Femur (tissue), 1 donor: ENCODE results near the gene IFRD2.
"Not testable (repeated sequence)": the region's sequence is repeated elsewhere in the genome, so short reads cannot be mapped to it uniquely, and the experiment has no call there.

Source experiments
- DNase-seq: peaks from one replicate; pipeline ENCODE4 v3.0.0-alpha.2; 2017

IFRD2 gene

GRCh38 chr3:50299929-50300680 is 7.9 kb upstream of the IFRD2 start:
- peak; percentile 63 for DNase-seq

- no peak for DNase-seq
Measured at GRCh38 chr3:50299638-50299928, 7.4 kb upstream of the IFRD2 start.

- DNase-seq = peak; percentile 100
Measured at GRCh38 chr3:50298836-50299637, 6.8 kb upstream of the IFRD2 start, which contains the start of the genes HYAL3 and NAA80. Gene HYAL3 (minus strand): TSS chr3:50299405. CDS start chr3:50295602, 3,803 bp downstream. Gene NAA80 (minus strand): TSS chr3:50299405. CDS start chr3:50297463, 1,942 bp downstream.

DNA sequence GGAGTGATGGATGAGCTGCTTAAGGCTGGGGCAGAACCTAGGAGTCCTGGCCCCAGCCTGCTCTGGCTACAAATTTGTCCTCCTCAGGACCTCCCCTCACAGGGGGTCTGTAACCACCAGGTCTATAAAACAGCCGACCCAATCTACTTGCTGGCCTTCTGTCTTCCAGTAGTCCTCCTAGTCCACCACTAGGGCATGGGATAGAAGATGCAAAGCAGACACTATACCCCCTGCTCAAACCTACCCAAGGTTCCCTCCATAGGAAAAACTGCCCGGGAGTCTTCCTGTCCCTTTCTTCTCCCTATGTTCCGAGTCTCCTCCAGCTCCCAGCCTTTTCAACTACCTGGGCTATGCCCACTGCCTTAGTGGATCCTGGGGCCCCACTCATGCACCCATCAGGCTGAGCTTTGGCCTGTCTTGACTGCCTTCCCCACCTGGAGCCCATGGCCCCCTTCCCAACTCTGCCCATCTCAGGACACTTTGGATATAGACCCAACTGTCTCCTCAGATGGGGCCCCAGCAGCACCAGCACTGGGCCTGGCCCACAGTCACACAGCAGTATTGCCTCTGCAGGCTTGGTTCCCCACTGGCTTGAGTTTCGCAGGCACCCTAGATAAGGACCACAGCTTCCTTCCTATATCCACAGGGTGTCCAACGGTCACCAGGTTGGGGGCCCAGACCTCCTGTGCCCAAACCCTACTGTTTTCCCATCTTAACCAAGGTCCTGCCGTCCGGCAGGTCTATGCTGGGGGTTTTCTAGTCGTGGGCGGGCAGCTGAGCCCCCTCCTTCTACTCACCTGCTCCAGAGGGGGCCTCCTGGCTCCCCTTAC is 5.9 kb upstream of the IFRD2 start:
- DNase-seq = peak; percentile 46

GRCh38 chr3:50297384-50297775 is 5.2 kb upstream of the IFRD2 start:
- peak; percentile 50 for DNase-seq

DNA sequence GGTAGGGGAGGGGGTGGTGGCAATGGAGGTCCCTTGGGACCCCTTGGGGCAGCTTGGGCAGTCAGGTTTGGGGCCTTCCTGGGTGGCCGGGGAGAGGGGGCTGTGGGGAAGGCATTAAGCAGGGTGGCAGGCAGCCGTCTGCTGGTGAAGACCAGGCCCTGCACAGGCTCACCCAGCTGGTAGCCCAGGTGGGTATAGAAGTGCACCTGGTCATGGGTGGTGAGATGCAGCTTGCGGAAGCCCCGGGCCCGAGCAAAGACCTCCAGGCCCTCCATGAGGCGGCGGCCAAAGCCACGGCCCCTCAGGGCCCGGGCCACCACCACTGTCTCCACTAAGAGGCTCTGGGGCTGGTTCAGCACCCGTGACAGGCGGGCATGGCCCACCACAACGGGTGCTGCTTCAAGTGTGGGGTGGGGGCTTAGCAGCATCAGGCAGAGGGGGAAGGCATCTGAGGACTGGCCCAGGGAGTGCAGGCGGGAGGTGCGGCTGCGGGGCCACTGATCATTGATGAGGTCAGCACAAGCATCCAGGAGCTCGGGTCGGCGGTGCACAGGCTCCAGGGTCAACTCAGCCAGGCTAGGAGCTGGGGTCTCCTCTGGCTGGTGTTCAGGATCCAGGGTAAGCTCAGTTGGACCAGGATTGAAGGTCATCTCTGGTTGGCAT is 4.6 kb upstream of the IFRD2 start:
- peak; percentile 33 for DNase-seq

- DNase-seq = peak; percentile 17
Measured at GRCh38 chr3:50295553-50296431, 3.6 kb upstream of the IFRD2 start.

- DNase-seq = peak; percentile 27
Measured at GRCh38 chr3:50294492-50295403, 2.5 kb upstream of the IFRD2 start.

DNA sequence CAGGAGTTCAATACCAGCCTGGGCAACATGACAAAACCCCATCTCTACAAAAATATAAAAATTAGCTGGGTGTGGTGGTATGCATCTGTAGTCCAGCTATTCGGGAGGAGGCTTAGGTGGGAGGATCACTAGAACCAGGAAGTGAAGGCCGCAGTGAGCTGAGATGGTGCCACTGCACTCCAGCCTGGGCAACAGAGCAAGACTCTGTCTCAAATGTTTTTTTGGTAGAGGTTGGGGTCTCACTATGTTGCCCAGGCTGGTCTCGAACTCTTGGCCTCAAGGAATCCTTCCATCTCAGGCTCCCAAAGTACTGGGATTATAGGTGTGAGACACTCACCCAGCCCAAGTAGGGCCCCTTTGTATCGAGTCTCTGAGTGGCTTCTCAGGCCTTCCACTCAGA is 1.9 kb upstream of the IFRD2 start:
- DNase-seq = no peak

- peak; percentile 34 for DNase-seq
Measured at GRCh38 chr3:50293079-50293801, 1.0 kb upstream of the IFRD2 start.

DNA sequence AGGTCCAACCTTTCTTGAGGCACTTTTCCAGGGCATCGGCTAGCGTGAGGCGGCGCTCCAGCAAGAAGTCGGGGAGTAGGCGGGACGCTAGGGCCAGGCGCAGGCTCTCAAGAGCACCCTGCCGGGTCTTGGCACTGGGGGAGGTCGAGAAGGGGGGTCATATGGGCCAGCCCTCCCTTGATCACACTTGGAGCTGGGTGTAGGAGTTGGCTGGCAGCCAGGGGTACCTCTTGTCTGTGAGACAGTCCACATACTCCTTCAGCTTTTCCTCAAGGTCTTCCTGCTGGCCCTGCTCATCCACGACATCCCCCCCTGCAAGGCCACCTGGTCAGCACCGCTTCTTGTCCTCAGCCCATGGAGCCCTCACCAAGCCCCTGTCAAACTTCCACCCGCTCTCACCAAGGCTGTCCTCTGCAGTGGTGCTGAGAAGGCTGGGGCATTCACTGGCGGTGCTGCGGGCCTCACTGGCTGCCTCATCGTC is 2.0 kb downstream of the IFRD2 start:
- peak; percentile 36 for DNase-seq

- no peak for DNase-seq
Measured at GRCh38 chr3:50289130-50289529, 3.1 kb downstream of the IFRD2 start.

DNA sequence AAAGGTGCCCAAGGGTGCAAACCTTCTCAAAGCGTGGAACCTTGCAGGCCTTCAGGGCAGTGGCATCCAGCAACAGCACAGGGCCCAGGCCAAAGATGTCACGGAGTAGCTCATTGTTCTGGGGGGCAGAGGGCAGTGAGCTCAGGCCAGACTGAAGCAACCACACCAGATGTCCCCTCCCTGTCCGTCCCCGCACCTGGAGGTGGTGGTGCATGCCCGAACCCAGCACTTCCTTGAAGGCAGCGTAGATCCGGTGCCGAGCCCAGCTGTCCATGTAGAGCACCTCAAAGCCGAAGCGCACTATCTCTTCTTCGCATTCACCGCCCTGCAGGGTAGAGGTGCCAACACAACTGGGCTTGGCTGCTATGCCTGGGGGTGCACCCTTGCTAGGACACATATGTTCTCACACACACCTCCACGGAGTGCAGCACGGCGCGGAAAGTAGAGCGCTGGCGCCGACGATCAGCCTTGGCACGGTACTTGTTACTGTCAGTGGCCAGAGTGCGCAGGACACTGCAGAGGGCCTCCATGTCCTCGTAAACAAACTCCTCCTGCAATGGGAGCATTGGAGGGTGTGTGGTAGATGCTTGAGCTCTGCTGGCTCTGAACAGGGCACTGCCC is 3.7 kb downstream of the IFRD2 start:
- peak; percentile 22 for DNase-seq

DNA sequence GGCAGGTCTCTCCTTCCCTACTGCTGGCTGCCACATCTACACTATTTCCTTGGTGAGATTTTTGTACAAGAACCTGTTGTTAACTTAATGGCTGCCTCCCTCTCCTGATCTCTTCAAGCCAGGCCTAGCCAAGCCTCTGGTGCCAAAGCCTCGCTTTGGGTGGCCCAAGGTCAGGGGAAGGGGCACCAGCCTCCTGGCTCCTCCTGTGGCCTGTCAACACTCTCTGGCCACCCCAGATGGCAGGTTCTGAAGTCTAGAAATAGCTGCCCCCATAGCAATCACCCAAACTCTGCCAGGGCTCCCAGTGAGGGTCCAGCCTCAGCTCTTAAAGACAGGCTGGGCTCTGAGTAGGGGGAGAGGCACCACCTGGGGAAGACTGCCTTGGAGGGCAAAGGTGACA is 5.0 kb downstream of the IFRD2 start:
- no peak for DNase-seq

- DNase-seq = no peak
Measured at GRCh38 chr3:50286322-50287227, 5.7 kb downstream of the IFRD2 start.

DNA sequence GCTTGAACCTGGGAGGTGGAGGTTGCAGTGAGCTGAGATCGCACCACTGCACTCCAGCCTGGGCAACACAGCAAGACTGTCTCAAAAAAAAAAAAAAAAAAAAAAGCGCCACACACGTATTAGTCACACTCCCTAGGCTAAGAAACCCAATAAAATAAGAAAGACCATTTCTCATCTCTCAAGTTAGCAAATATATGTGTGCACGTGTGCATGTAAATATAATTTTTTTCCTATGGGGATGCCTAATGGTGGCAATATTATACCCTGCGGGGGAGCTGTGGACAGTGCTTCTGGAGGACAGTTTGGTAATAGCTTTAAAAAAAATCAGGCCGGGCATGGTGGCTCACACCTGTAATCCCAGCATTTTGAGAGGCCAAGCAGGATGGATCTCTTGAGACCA is 8.1 kb downstream of the IFRD2 start:
- not testable (repeated sequence) for DNase-seq

- no peak for DNase-seq
Measured at GRCh38 chr3:50279255-50280016, 12.8 kb downstream of the IFRD2 start.
